Astrocyte (in vitro differentiated cells and primary cell): ENCODE data around the gene ZNF718. TPM values are rescaled to one million over a fixed set of nuclear protein-coding genes. Genes with fewer than 3 reads are reported as not detected.
"Not testable (repeated sequence)": the region's sequence is repeated elsewhere in the genome, so short reads cannot be mapped to it uniquely, and the experiment has no call there.

Source experiments
- DNase-seq: peaks from one replicate; pipeline ENCODE4 v3.0.0-alpha.2; 2010; ENCODE audit warnings: low read depth
- FAIRE-seq: peaks from 2 replicates; lab custom pipeline; 2011; peaks lifted over from hg19 to GRCh38; lab: Jason Lieb, UNC
- H2AFZ ChIP-seq: 2 replicates; pipeline ENCODE4 v1.6.0; 2012; ENCODE audit warnings: low read depth, low read length, inconsistent platforms
- H3K27ac ChIP-seq: 2 replicates; pipeline ENCODE4 v1.5.1; 2011; ENCODE audit warnings: low read depth, low read length, inconsistent platforms
- H3K27me3 ChIP-seq: 2 replicates; pipeline ENCODE4 v1.6.0; 2011; ENCODE audit warnings: low read length, inconsistent platforms; ENCODE audit not compliant: insufficient read depth
- H3K36me3 ChIP-seq: 2 replicates; pipeline ENCODE4 v1.5.1; 2011; ENCODE audit warnings: low read length, inconsistent platforms; ENCODE audit not compliant: insufficient read depth
- H3K4me1 ChIP-seq: 2 replicates; pipeline ENCODE4 v1.5.1; 2011; ENCODE audit warnings: low read length, inconsistent platforms; ENCODE audit not compliant: insufficient read depth
- H3K4me2 ChIP-seq: 2 replicates; pipeline ENCODE4 v1.6.0; 2012; ENCODE audit warnings: low read length, inconsistent platforms
- H3K4me3 ChIP-seq: 2 replicates; pipeline ENCODE4 v1.5.1; 2011; ENCODE audit warnings: low read depth, mild to moderate bottlenecking, low read length, inconsistent platforms; ENCODE audit not compliant: insufficient read depth
- H3K79me2 ChIP-seq: 2 replicates; pipeline ENCODE4 v1.6.0; 2012; ENCODE audit warnings: mild to moderate bottlenecking, low read length, inconsistent platforms; ENCODE audit not compliant: insufficient read depth
- H3K9ac ChIP-seq: 2 replicates; pipeline ENCODE4 v1.6.0; 2012; ENCODE audit warnings: mild to moderate bottlenecking, low read length, inconsistent platforms
- H3K9me3 ChIP-seq: 2 replicates; pipeline ENCODE4 v1.5.1; 2012; ENCODE audit warnings: low read depth, mild to moderate bottlenecking, low read length, inconsistent platforms; ENCODE audit not compliant: insufficient read depth
- H4K20me1 ChIP-seq: 2 replicates; pipeline ENCODE4 v1.6.0; 2012; ENCODE audit warnings: low read length, inconsistent platforms; ENCODE audit not compliant: insufficient read depth
- H3K27ac Mint-ChIP-seq: one replicate; pipeline ENCODE4 v1.8.0; 2021; ENCODE audit warnings: mild to moderate bottlenecking, mixed read lengths; ENCODE audit not compliant: unreplicated experiment
- H3K27me3 Mint-ChIP-seq: one replicate; pipeline ENCODE4 v1.8.0; 2021; ENCODE audit warnings: low read depth, mixed read lengths; ENCODE audit not compliant: unreplicated experiment
- H3K36me3 Mint-ChIP-seq: one replicate; pipeline ENCODE4 v1.8.0; 2021; ENCODE audit warnings: low read depth, mixed read lengths; ENCODE audit not compliant: unreplicated experiment
- H3K4me1 Mint-ChIP-seq: one replicate; pipeline ENCODE4 v1.8.0; 2021; ENCODE audit warnings: low read depth, mixed read lengths; ENCODE audit not compliant: unreplicated experiment
- H3K4me3 Mint-ChIP-seq: one replicate; pipeline ENCODE4 v1.8.0; 2021; ENCODE audit warnings: mild to moderate bottlenecking, moderate library complexity, mixed read lengths; ENCODE audit not compliant: unreplicated experiment
- H3K9me3 Mint-ChIP-seq: one replicate; pipeline ENCODE4 v1.8.0; 2021; ENCODE audit warnings: mild to moderate bottlenecking, mixed read lengths; ENCODE audit not compliant: unreplicated experiment
- CTCF ChIP-seq: IDR thresholded peaks from 2 replicates; pipeline ENCODE4 v1.5.1; 2011; ENCODE audit warnings: low read depth, mild to moderate bottlenecking, inconsistent platforms, low read length, moderate library complexity; ENCODE audit not compliant: insufficient read depth
- EZH2 ChIP-seq: IDR thresholded peaks from 2 replicates; pipeline ENCODE4 v1.6.1; 2012; ENCODE audit warnings: mild to moderate bottlenecking, low read length, inconsistent platforms; ENCODE audit not compliant: insufficient read depth
- total RNA-seq: library from RNA; stranded (reverse); gene quantifications from 2 replicates; pipeline ENCODE4 v1.2.1, GENCODE V29; 2021

ZNF718 gene
- total RNA-seq, 1 donor from 2014 or later, result 7.7 TPM

- Mint-ChIP-seq H3K9me3 (peaks cover 9% of the 10 kb centered on the region), H3K4me1 (peaks cover 2% of the 10 kb centered on the region), H3K4me3 (no peak overlapping the region), H3K27me3 (no peaks in the 10 kb centered on the region), H3K36me3 (peaks cover 10% of the 10 kb centered on the region), H3K27ac (no peak overlapping the region)
- no peaks in the 10 kb centered on the region for H3K36me3 ChIP-seq
- H3K4me3 ChIP-seq, result no peak overlapping the region
- FAIRE-seq, result no peak
- no peak overlapping the region for H3K9ac ChIP-seq
- H2AFZ ChIP-seq, result no peak overlapping the region
- no peak for DNase-seq
- H3K4me1 ChIP-seq, result no peaks in the 10 kb centered on the region
- peaks cover 14% of the 10 kb centered on the region for H3K9me3 ChIP-seq
- H3K27ac ChIP-seq, result no peak overlapping the region
- no peaks in the 10 kb centered on the region for H3K27me3 ChIP-seq
- no peak for TF ChIP-seq EZH2
- TF ChIP-seq CTCF, result no peak
- no peaks in the 10 kb centered on the region for H4K20me1 ChIP-seq
- no peak overlapping the region for H3K4me2 ChIP-seq
- H3K79me2 ChIP-seq, result peaks cover 28% of the 10 kb centered on the region
Observed at GRCh38 chr4:211033-211511, 86.8 kb downstream of the ZNF718 start.

- peak; percentile 68 for FAIRE-seq
- Histone ChIP-seq H3K4me1 (no peaks in the 10 kb centered on the region), H3K9ac (peak overlapping the region; percentile 86), H4K20me1 (no peaks in the 10 kb centered on the region), H3K4me3 (peak overlapping the region; percentile 67), H3K79me2 (peaks cover 41% of the 10 kb centered on the region), H3K36me3 (no peaks in the 10 kb centered on the region), H3K27me3 (no peaks in the 10 kb centered on the region), H3K9me3 (peaks cover 3% of the 10 kb centered on the region), H3K4me2 (peak overlapping the region; percentile 93), H3K27ac (peak overlapping the region; percentile 65), H2AFZ (peak overlapping the region; percentile 89)
- H3K4me3 Mint-ChIP-seq, result peak overlapping the region; percentile 94
- peaks cover 2% of the 10 kb centered on the region for H3K4me1 Mint-ChIP-seq
- H3K27me3 Mint-ChIP-seq, result no peaks in the 10 kb centered on the region
- DNase-seq, result peak; percentile 88
- peak overlapping the region; percentile 91 for H3K27ac Mint-ChIP-seq
- H3K36me3 Mint-ChIP-seq, result peaks cover 12% of the 10 kb centered on the region
- H3K9me3 Mint-ChIP-seq, result peaks cover 13% of the 10 kb centered on the region
- TF ChIP-seq EZH2 (no peak), CTCF (no peak)
Observed at GRCh38 chr4:212438-213188, 88.3 kb downstream of the ZNF718 start.

- not testable (repeated sequence) for H3K27me3 Mint-ChIP-seq
Observed at GRCh38 chr4:213189-213535, 88.9 kb downstream of the ZNF718 start.

More at GRCh38 chr4:213189-213535, 88.9 kb downstream of the ZNF718 start:
- H3K4me3 ChIP-seq, result peak overlapping the region; percentile 67
- H3K9me3 Mint-ChIP-seq, result peaks cover 16% of the 10 kb centered on the region
- H3K27ac ChIP-seq, result peak overlapping the region; percentile 65
- DNase-seq, result peak; percentile 39
- H3K79me2 ChIP-seq, result peaks cover 46% of the 10 kb centered on the region
- peak overlapping the region; percentile 94 for H3K4me3 Mint-ChIP-seq
- H3K4me1 ChIP-seq, H3K36me3 ChIP-seq, H3K27me3 ChIP-seq, H4K20me1 ChIP-seq, H3K9me3 ChIP-seq, H3K4me1 Mint-ChIP-seq, FAIRE-seq: not testable (repeated sequence)
- peak overlapping the region; percentile 93 for H3K4me2 ChIP-seq
- peak overlapping the region; percentile 86 for H3K9ac ChIP-seq
- peaks cover 12% of the 10 kb centered on the region for H3K36me3 Mint-ChIP-seq
- peak overlapping the region; percentile 89 for H2AFZ ChIP-seq
- H3K27ac Mint-ChIP-seq, result peak overlapping the region; percentile 55

Other genes starting within 250 kb of the ZNF718 start
- 15.2 and 15.9 TPM in 2 replicates for gene ZNF595, start 71.2 kb upstream of the ZNF718 start, total RNA-seq
- gene ZNF732, start 181.0 kb downstream of the ZNF718 start, total RNA-seq, result 1.2 and 1.4 TPM in 2 replicates
- 8.4 and 10.3 TPM in 2 replicates for gene ZNF141, start 213.3 kb downstream of the ZNF718 start, total RNA-seq